ENCODE data around the gene CRTAP.
"Not testable (repeated sequence)": the region's sequence is repeated elsewhere in the genome, so short reads cannot be mapped to it uniquely, and the experiment has no call there.

The CRTAP gene

GRCh38 chr3:33100229-33100628, 13.6 kb upstream of the CRTAP start:
- DNase-seq = no peak

- no peak for DNase-seq
Measured at GRCh38 chr3:33103034-33103433, 10.8 kb upstream of the CRTAP start.

GRCh38 chr3:33103480-33103879, 10.3 kb upstream of the CRTAP start:
- no peak for DNase-seq

GRCh38 chr3:33104803-33105202, 9.0 kb upstream of the CRTAP start:
- no peak for DNase-seq

- DNase-seq = no peak
Measured at GRCh38 chr3:33105341-33105948, 8.4 kb upstream of the CRTAP start.

DNA sequence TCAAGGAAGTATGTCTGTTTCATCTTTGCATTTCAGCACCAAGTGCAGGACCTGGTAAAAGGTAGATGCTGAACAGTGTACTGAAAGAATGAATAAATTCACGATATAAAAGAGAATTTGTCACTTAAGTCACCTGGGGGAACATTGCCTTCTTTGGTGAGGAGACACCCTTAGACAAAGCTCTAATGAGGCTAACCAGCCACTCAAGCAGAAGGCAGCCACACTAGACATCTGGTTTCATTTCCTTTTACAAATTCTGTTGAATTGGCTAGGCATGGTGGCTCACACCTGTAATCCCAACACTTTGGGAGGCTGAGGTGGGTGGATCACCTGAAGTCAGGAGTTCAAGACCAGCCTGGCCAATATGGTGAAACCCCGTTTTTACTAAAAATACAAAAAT, 7.0 kb upstream of the CRTAP start:
- not testable (repeated sequence) for DNase-seq

DNA sequence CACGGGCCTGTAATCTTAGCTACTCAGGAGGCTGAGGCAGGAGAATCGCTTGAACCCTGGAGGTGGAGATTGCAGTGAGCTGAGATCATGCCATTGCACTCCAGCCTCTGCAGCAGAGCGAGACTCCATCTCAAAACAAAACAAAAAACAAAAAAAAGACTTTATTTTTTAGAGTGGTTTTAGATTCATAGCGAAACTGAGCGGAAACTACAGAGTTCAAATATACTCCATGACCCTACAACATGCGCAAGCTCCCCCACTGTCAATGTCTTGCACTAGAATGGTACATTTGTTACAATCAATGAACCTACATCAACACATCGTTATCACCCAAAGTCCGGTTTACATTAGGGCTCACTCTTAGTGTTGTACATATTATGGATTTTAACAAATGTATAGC, 2.2 kb upstream of the CRTAP start:
- DNase-seq = no peak

DNA sequence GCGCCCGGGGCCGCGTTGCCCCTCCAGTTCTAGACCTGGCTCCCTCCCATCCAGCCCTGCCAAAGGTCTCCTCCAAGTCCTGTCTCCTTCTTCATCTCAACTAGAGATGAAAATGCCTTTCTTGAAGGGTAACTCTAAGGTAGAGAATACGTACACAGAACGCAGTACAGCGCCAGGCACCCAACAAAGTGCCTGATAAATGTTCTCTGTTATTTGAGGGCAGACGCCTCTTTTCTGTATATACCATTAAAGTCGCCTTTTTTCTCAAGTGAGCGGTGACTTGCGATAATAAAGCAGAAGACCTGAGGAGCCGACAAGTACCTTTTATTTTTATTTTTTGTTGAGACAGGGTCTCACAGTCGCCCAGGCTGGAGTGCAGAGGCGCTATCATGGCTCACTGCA, 809 bp downstream of the CRTAP start:
- DNase-seq = no peak

DNA sequence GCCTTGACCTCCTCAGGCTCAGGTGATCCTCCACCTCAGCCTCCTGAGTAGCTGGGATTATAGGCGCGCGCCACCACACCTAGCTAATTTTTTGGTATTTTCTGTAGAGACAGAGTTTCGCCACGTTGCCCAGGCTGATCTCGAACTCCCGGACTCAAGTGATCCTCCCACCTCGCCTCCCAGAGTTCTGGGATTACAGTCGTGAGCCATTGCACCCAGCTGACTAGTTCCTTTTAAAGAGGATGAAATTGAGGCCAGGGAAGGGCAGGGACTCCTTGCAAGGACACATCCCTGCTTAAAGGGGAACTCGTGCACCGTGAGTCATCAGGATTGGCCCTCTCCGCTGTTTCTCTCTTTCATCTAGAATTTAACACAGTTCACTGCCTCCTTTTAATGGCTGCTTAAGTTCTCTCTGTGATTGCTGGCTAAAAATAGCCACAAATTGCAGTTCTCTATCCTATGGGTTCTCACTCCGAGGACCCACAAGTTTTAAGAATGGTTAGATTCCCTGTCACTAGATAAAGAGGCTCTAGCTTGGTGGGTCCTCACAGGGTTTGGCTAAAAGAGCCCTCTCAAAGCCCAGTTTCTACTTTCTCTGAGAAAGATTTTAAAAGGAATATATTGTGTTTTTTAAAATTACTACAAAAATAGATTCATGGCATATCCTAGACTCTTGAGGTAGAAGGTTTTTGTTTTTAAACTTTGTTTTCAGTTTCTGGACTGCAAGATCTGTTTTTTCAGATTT, 1.4 kb downstream of the CRTAP start:
- no peak for DNase-seq

DNA sequence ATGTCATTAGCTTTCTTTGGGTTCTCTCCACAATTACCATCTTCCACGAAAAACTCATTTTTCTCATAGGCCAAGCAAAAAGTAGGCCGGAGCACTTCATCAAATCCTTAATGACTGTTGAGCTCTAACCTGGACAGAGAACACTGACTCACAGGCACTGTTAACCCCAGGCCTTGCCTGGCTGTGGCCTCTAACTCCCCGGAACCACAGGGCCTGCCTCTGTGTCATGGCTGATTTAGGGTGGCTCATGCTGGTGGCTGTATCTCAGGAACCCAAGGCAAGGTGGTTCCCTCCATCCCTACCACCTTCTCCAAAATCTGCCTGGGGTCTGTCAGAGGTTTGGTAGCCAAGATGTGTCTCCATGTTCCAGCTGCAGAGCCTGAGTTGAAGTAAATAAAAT, 3.6 kb downstream of the CRTAP start:
- DNase-seq = no peak

DNA sequence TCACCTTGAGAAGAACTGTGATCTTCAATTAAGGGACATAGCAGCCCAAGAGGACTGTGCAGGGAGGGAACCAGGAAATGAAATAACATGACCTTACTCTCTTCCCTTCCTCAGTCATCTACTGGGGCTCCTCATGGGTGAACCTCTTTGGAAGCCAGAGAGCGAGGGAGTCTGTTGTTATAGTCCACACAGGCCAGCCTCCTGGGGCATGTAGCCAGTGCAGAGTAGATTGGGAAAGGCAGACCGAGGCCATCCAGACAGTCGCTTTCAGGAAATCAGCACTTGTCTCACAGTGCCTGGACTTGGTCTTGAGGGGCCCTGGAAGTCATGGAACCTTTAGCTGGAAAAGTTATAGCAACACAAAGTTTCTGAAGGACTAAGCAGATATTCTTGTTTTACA, 6.1 kb downstream of the CRTAP start:
- DNase-seq = no peak

DNA sequence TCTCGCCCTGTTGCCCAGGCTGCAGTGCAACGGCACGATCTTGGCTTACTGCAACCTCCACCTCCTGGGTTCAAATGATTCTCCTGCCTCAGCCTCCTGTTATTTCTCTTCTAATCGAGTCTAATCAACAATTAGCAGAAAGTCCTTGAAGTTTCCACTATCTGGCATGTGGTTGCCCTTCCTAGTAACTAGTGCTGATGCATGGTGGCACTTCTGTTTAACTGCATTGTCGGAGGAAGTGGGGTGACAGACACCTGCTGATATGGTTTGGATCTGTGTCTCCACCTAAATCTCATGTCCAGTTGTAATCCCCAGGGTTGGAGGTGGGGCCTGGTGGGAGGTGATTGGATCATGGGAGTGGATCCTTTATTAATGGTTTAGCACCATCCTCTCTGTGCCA, 9.2 kb downstream of the CRTAP start:
- DNase-seq = no peak

DNA sequence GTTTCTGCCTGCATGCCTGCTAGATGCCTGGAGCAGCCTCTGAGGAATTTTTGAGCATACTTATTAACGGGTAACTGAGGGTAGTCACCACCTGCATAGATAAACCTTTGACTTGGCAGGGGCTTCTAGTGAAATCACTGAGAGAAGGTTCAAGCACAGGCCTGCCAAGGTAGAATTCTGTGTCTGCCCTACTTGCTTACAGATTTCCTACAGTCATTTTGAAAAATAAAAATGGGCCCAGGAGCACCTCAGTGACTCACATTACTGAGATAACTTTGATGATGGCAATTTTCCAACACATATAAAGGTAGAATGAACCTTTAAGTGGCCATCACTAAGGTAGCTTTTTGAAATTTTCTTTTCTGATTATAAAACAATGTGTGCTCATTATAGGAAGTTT, 10.8 kb downstream of the CRTAP start:
- DNase-seq = no peak

- no peak for DNase-seq
Measured at GRCh38 chr3:33125840-33126239, 12.0 kb downstream of the CRTAP start.

DNA sequence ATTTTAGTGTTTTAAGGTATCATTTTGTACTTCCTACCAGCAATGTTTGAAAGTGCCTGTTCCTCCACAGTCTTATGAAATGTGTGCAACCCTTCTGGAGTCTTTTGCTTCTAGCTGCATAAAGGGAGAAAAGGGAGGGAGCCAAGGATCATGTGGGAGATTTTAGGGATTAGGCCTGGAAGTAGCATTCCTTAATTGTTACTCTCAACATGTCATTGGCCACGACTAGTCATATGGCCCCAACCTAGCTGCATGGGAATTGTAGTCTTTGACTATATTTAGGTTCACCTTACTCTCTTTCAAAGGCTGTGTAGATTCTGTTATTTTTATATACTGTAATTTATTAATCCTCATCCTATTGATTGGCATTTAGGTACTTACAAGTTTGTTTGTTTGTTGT, 14.9 kb downstream of the CRTAP start:
- DNase-seq = no peak

- DNase-seq = no peak
Measured at GRCh38 chr3:33130144-33130543, 16.3 kb downstream of the CRTAP start.

DNA sequence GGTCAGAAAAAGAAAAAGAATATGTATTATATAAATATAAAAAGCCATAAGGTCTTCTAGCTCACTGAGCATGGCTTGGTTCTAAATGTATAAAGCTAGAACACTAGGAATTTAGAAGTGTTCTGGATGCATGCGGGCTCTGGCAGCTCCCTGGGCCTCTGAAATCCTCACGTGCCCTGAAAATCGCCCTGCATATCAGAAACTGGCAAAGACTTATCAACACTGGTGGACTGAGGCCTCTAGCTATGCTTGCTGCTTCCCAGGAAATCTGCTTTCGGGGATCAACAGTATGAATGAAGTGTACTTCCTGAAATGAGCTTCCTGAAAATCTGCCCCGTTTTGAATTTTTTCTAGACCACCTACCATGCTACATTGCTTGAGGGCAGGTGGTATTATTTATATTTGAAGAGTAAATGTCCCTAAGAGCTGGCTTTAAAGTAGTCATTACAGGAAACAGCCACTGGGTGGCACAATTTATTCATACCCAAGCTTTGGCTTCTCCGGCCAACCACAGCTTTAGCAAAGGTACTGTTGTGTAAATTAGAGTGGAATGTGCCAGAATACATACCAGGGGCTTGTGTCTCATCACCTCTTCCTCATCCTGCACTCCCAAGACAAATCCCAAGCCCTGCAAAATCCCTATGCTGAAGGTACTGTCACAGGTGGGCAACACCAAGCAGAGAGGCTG, 17.7 kb downstream of the CRTAP start:
- DNase-seq = no peak

DNA sequence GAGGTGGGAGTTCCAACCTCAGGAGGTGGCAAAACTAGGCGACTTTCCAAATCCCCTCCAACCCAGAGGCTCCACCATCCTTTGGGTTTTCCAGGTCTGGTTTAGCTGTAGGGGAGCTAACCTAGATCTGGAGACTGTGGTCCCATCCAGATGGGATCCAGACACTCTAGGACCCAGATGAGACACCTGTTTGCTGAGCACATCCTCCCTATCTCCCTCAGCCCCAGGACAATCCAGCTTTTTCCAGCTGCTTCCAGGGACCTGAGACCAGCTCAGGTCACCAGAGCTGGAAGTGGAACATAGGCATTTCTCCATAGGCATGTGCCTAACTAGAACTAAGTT, 18.2 kb downstream of the CRTAP start:
- DNase-seq = no peak

DNA sequence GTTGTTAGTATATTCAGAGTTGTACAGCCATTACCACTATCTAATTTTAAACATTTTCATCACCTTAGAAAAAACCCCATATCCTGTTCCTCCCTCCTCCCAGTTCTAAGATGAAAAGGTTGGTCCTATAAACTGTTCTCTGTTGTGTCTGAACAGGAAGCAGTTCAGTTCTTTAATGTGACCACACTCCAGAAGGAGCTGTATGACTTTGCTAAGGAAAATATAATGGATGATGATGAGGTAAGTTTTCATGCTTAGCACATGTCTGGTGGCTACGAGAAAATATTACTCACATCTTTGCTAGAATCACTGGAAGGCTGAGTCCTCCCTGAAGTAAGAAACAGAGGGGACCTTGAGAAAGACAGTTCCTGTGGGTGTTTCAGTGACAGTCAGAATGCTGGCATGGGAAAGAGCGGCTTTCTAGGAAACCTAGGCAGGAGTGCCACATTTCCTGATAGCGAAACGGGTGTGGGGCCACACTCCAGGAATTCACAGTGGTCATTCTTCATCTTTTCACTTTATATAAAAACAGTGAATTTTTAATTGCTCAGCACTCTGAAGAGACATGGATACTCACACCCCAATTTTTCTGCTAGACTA, 20.3 kb downstream of the CRTAP start:
- DNase-seq = no peak

- no peak for DNase-seq
Measured at GRCh38 chr3:33137691-33138090, 23.9 kb downstream of the CRTAP start.

- not testable (repeated sequence) for DNase-seq
Measured at GRCh38 chr3:33139006-33139623, 25.3 kb downstream of the CRTAP start.

DNA sequence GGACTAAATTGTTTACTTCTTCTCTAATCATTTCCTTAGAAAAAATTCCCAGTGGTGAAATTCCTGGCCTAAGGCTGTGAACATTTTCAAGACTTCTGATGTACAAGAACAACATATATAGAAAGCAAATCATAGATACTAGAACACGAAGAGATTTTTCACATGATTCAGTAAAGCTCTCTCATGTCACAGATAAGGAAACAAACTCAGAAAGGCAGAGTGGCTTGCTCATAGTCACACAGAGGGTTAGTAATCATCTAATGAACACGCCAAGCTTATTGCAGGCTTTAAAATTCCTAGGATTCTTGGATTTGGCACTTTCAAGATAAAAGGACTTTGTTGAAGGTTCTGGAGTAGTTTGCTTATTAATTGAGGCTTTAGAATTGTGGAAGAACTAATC, 26.2 kb downstream of the CRTAP start:
- no peak for DNase-seq

- no peak for DNase-seq
Measured at GRCh38 chr3:33141006-33141405, 27.2 kb downstream of the CRTAP start.

GRCh38 chr3:33144433-33144832, 30.6 kb downstream of the CRTAP start:
- DNase-seq = no peak

All from activated CD4-positive, alpha-beta T cell treated with anti-CD3 and anti-CD28 coated beads for 1 hour (primary cell).